Hematopoietic multipotent progenitor cell (in vitro differentiated cells): ENCODE data around the gene ATXN7. TPM values are rescaled to one million over a fixed set of nuclear protein-coding genes. Genes with fewer than 3 reads are reported as not detected.

Source experiments
- DNase-seq, 3 donors: peaks; one replicate each; pipeline ENCODE4 v3.0.0-alpha.2; 2011 to 2015; ENCODE audit warnings: low read depth in 2 of 3, low spot score in 2 of 3
- total RNA-seq: library from RNA; depleted of rRNA; stranded (reverse); fragments of >200 nt; gene quantifications from one replicate; pipeline ENCODE4 v1.2.3, GENCODE V29; 2012

Gene ATXN7
- total RNA-seq, 1 donor = 21.5 TPM

- DNase-seq = peak in 1 of 3 donors; percentile 3
Measured at GRCh38 chr3:63862804-63863149, 890 bp upstream of the ATXN7 start.

GRCh38 chr3:63864008-63864964, 619 bp downstream of the ATXN7 start:
- DNase-seq = peak in 2 of 3 donors; percentile 47 to 72

GRCh38 chr3:63864965-63865327, 1.3 kb downstream of the ATXN7 start:
- DNase-seq = no peak

GRCh38 chr3:63867225-63867624, 3.6 kb downstream of the ATXN7 start:
- no peak for DNase-seq

GRCh38 chr3:63869940-63870614, 6.4 kb downstream of the ATXN7 start:
- no peak for DNase-seq

- DNase-seq = no peak
Measured at GRCh38 chr3:63870615-63871005, 6.9 kb downstream of the ATXN7 start.

GRCh38 chr3:63872135-63872924, 8.7 kb downstream of the ATXN7 start:
- no peak for DNase-seq

- no peak for DNase-seq
Measured at GRCh38 chr3:63874769-63875168, 11.1 kb downstream of the ATXN7 start.

GRCh38 chr3:63875510-63875909, 11.8 kb downstream of the ATXN7 start:
- no peak for DNase-seq

- DNase-seq = no peak
Measured at GRCh38 chr3:63876260-63876659, 12.6 kb downstream of the ATXN7 start.

- no peak for DNase-seq
Measured at GRCh38 chr3:63877737-63878393, 14.2 kb downstream of the ATXN7 start.

- no peak for DNase-seq
Measured at GRCh38 chr3:63878394-63879060, 14.9 kb downstream of the ATXN7 start.

- no peak for DNase-seq
Measured at GRCh38 chr3:63880653-63881052, 17.0 kb downstream of the ATXN7 start.

GRCh38 chr3:63886858-63887257, 23.2 kb downstream of the ATXN7 start:
- DNase-seq = no peak

GRCh38 chr3:63891518-63891917, 27.9 kb downstream of the ATXN7 start:
- DNase-seq = no peak

GRCh38 chr3:63892773-63893352, 29.2 kb downstream of the ATXN7 start:
- DNase-seq = no peak

- no peak for DNase-seq
Measured at GRCh38 chr3:63895422-63896189, 31.9 kb downstream of the ATXN7 start.

GRCh38 chr3:63896332-63897030, 32.8 kb downstream of the ATXN7 start:
- no peak for DNase-seq
